Measurements from ENCODE around the gene GSTA5. TPM values are rescaled to one million over a fixed set of nuclear protein-coding genes. Genes with fewer than 3 reads are reported as not detected.
"Not testable (repeated sequence)": the region's sequence is repeated elsewhere in the genome, so short reads cannot be mapped to it uniquely, and the experiment has no call there.

Gene GSTA5
- total and polyA plus RNA-seq, 4 donors = not detected

DNA sequence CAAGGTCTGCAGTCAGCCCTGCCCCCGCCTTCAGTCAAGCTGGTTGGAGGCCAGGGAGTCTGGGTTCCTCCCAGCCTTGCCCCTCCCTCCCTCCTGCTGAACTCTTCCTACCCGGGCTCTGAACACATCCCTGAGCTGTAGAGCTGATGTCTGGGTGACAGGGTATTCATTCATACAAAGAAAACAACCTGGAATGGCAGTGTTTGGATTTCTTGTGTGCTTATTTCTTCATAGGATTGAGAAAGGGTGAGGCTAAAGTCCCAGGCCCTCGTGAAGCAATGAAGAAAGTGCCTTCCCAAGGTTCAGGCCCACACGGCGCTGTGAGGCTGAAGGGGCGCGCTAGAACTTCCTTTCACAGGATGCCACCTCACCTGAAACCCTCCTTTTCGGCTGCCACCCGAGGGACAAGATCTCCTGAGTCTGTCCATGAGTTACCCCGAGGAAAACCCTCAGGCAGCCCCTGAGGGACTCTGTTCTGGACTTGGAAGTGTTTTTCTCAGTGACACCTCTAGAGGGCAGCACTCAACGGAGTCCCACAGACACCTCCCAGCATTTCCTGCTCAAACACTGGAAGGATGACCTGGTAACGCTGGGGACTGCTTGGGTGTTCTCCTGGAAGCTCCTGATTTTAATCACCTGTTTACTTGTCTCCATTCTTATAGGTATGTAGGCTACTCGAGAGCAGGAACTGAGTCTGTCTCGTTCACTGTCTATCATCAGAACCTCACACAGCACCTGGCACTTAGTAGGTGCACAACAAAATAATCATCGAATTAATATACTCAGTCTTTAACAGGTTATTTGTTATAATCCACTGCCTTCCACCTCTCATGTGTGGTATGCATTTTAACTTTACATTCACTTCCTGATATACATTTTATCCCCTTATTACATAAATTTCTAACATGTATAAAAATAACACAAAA lies 25.2 kb downstream of the GSTA5 start:
- H3K36me3 ChIP-seq (ENCODE audit: control insufficient read depth in 4 of 4, insufficient read depth in 3 of 4, low read depth in 1 of 4, low read length in 3 of 4) = no peaks in the 10 kb centered on the region
- TF ChIP-seq GABPA (IDR thresholded peaks at IDR 0.05 in 1 of 2, conservative IDR thresholded peaks at IDR 0.05 in 1 of 2) (no peak), JUND (IDR thresholded peaks at IDR 0.05) (peak; percentile 68 to 81), YY1 (IDR thresholded peaks at IDR 0.05) (peak; percentile 32), HNF4A (conservative IDR thresholded peaks at IDR 0.05) (peak; percentile 84 to 91), RAD21 (IDR thresholded peaks at IDR 0.05) (peak; percentile 61 to 77), SP1 (IDR thresholded peaks at IDR 0.05) (peak; percentile 76), EGR1 (IDR thresholded peaks at IDR 0.05; ENCODE audit: low read depth in 2 of 2) (no peak), NR2F2 (IDR thresholded peaks at IDR 0.05) (no peak), HNF4G (IDR thresholded peaks at IDR 0.05) (peak; percentile 71), RXRA (IDR thresholded peaks at IDR 0.05) (peak; percentile 75 to 85), FOXA2 (IDR thresholded peaks at IDR 0.05) (no peak), TAF1 (conservative IDR thresholded peaks at IDR 0.05) (peak; percentile 38)
- TF ChIP-seq, protein P1, sequence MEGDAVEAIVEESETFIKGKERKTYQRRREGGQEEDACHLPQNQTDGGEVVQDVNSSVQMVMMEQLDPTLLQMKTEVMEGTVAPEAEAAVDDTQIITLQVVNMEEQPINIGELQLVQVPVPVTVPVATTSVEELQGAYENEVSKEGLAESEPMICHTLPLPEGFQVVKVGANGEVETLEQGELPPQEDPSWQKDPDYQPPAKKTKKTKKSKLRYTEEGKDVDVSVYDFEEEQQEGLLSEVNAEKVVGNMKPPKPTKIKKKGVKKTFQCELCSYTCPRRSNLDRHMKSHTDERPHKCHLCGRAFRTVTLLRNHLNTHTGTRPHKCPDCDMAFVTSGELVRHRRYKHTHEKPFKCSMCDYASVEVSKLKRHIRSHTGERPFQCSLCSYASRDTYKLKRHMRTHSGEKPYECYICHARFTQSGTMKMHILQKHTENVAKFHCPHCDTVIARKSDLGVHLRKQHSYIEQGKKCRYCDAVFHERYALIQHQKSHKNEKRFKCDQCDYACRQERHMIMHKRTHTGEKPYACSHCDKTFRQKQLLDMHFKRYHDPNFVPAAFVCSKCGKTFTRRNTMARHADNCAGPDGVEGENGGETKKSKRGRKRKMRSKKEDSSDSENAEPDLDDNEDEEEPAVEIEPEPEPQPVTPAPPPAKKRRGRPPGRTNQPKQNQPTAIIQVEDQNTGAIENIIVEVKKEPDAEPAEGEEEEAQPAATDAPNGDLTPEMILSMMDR (IDR thresholded peaks at IDR 0.05; ENCODE audit: low read depth, low read length, missing input control) = peak; percentile 59
- TF ChIP-seq, protein P2, sequence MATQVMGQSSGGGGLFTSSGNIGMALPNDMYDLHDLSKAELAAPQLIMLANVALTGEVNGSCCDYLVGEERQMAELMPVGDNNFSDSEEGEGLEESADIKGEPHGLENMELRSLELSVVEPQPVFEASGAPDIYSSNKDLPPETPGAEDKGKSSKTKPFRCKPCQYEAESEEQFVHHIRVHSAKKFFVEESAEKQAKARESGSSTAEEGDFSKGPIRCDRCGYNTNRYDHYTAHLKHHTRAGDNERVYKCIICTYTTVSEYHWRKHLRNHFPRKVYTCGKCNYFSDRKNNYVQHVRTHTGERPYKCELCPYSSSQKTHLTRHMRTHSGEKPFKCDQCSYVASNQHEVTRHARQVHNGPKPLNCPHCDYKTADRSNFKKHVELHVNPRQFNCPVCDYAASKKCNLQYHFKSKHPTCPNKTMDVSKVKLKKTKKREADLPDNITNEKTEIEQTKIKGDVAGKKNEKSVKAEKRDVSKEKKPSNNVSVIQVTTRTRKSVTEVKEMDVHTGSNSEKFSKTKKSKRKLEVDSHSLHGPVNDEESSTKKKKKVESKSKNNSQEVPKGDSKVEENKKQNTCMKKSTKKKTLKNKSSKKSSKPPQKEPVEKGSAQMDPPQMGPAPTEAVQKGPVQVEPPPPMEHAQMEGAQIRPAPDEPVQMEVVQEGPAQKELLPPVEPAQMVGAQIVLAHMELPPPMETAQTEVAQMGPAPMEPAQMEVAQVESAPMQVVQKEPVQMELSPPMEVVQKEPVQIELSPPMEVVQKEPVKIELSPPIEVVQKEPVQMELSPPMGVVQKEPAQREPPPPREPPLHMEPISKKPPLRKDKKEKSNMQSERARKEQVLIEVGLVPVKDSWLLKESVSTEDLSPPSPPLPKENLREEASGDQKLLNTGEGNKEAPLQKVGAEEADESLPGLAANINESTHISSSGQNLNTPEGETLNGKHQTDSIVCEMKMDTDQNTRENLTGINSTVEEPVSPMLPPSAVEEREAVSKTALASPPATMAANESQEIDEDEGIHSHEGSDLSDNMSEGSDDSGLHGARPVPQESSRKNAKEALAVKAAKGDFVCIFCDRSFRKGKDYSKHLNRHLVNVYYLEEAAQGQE (IDR thresholded peaks at IDR 0.05) = no peak
- TF ChIP-seq, protein P3, sequence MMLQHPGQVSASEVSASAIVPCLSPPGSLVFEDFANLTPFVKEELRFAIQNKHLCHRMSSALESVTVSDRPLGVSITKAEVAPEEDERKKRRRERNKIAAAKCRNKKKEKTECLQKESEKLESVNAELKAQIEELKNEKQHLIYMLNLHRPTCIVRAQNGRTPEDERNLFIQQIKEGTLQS (IDR thresholded peaks at IDR 0.05) = peak; percentile 63
- TF ChIP-seq, protein P4, sequence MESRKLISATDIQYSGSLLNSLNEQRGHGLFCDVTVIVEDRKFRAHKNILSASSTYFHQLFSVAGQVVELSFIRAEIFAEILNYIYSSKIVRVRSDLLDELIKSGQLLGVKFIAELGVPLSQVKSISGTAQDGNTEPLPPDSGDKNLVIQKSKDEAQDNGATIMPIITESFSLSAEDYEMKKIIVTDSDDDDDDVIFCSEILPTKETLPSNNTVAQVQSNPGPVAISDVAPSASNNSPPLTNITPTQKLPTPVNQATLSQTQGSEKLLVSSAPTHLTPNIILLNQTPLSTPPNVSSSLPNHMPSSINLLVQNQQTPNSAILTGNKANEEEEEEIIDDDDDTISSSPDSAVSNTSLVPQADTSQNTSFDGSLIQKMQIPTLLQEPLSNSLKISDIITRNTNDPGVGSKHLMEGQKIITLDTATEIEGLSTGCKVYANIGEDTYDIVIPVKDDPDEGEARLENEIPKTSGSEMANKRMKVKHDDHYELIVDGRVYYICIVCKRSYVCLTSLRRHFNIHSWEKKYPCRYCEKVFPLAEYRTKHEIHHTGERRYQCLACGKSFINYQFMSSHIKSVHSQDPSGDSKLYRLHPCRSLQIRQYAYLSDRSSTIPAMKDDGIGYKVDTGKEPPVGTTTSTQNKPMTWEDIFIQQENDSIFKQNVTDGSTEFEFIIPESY (IDR thresholded peaks at IDR 0.05) = peak; percentile 27
- no peaks in the 10 kb centered on the region for H3K27me3 ChIP-seq (ENCODE audit: control insufficient read depth in 4 of 4, insufficient read depth in 4 of 4, low read length in 3 of 4)
- H3K27ac ChIP-seq (ENCODE audit: low read depth in 1 of 2, low read length in 2 of 2) = peak overlapping the region; percentile 66 to 77
- 19% methylated on average over 15 of the region's 15 CpGs for WGBS
- H3K4me3 ChIP-seq (ENCODE audit: low read depth in 1 of 3, low read length in 3 of 3) = peak overlapping the region; percentile 21 to 63 (median 56)
- no peak overlapping the region for H3K9ac ChIP-seq (ENCODE audit: low read depth in 1 of 2, low read length in 2 of 2)
- peak; percentile 56 for DNase-seq (ENCODE audit: low spot score)
- H3K4me1 ChIP-seq (ENCODE audit: control insufficient read depth in 4 of 4, insufficient read depth in 4 of 4, low read length in 3 of 4) = peaks cover 0 to 14% (median 8%) of the 10 kb centered on the region in 4 donors
- no peaks in the 10 kb centered on the region for H3K9me3 ChIP-seq (ENCODE audit: control insufficient read depth in 4 of 4, low read length in 3 of 4)

DNA sequence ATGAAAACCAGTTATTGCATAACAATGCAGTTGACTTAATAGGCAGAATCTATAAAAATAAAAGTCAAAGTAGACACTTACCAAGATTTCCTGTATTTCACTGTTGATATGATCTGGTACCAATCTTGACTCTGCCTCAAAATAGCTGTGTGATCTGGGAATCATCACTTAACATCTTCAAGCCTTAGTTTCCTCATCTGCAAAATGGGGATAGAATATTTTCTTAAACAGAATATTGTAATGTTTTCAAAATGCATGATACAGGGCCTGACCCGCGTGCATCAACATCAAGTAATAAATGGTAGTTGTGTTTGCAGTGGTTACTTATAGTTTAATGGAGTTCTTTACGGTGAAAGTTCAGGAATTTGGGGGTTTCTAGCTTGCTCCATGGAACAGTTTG lies 26.1 kb downstream of the GSTA5 start:
- H3K9me3 ChIP-seq (ENCODE audit: control insufficient read depth in 4 of 4, low read length in 3 of 4); H3K36me3 ChIP-seq (ENCODE audit: control insufficient read depth in 4 of 4, insufficient read depth in 3 of 4, low read depth in 1 of 4, low read length in 3 of 4); H3K9ac ChIP-seq (ENCODE audit: low read depth in 1 of 2, low read length in 2 of 2); H3K4me3 ChIP-seq (ENCODE audit: low read depth in 1 of 3, low read length in 3 of 3); H3K27me3 ChIP-seq (ENCODE audit: control insufficient read depth in 4 of 4, insufficient read depth in 4 of 4, low read length in 3 of 4); DNase-seq (ENCODE audit: low spot score): not testable (repeated sequence)
- 76% methylated on average over 3 of the region's 3 CpGs for whole genome bisulfite sequencing
- H3K4me1 ChIP-seq (ENCODE audit: control insufficient read depth in 4 of 4, insufficient read depth in 4 of 4, low read length in 3 of 4) = peaks cover 0 to 14% (median 8%) of the 10 kb centered on the region in 4 donors
- H3K27ac ChIP-seq (ENCODE audit: low read depth in 1 of 2, low read length in 2 of 2) = peak overlapping the region in 1 of 2 donors; percentile 34

DNA sequence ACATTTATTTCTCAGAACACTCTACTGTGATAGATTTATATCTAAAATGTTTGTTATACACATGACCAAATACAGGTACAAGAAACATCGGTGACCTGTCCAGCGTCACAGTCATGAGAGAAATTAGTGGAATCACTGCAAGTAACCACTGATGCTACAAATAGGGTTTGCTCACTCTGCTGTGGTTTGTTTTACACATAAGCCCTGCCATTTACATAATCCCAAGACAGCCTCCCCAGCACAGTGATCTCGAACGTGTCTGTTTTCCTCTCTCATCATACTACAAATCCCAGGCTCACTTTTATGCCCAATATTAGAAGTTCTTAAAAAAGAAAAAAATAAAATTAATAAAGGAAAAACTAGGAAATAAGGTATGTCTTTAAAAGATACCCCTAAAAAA lies 30.8 kb downstream of the GSTA5 start:
- 91% methylated on average over 4 of the region's 4 CpGs for WGBS
- H3K36me3 ChIP-seq (ENCODE audit: control insufficient read depth in 4 of 4, insufficient read depth in 3 of 4, low read depth in 1 of 4, low read length in 3 of 4); DNase-seq (ENCODE audit: low spot score); H3K9me3 ChIP-seq (ENCODE audit: control insufficient read depth in 4 of 4, low read length in 3 of 4); H3K27ac ChIP-seq (ENCODE audit: low read depth in 1 of 2, low read length in 2 of 2); H3K4me1 ChIP-seq (ENCODE audit: control insufficient read depth in 4 of 4, insufficient read depth in 4 of 4, low read length in 3 of 4); H3K9ac ChIP-seq (ENCODE audit: low read depth in 1 of 2, low read length in 2 of 2); H3K27me3 ChIP-seq (ENCODE audit: control insufficient read depth in 4 of 4, insufficient read depth in 4 of 4, low read length in 3 of 4); H3K4me3 ChIP-seq (ENCODE audit: low read depth in 1 of 3, low read length in 3 of 3): not testable (repeated sequence)
